Nephron (organoid): ENCODE data around the gene ZPR1.
"Not testable (repeated sequence)": the region's sequence is repeated elsewhere in the genome, so short reads cannot be mapped to it uniquely, and the experiment has no call there.

Source experiments
- H3K27ac Mint-ChIP-seq, 3 experiments: 2 replicates each; pipeline ENCODE4 v1.8.0; 2020; ENCODE audit warnings: mixed read lengths in 3 of 3, mild to moderate bottlenecking in 2 of 3, moderate library complexity in 1 of 3
- H3K27me3 Mint-ChIP-seq: 2 replicates; pipeline ENCODE4 v1.8.0; 2021; ENCODE audit warnings: low read depth, mild to moderate bottlenecking, moderate library complexity, mixed read lengths
- H3K36me3 Mint-ChIP-seq: 2 replicates; pipeline ENCODE4 v1.8.0; 2020; ENCODE audit warnings: low read depth, mixed read lengths
- H3K4me1 Mint-ChIP-seq: 2 replicates; pipeline ENCODE4 v1.8.0; 2020; ENCODE audit warnings: mixed read lengths
- H3K4me3 Mint-ChIP-seq, 3 experiments: 2 replicates each; pipeline ENCODE4 v1.8.0; 2020; ENCODE audit warnings: mild to moderate bottlenecking in 3 of 3, mixed read lengths in 3 of 3, moderate library complexity in 2 of 3
- H3K9me3 Mint-ChIP-seq: 2 replicates; pipeline ENCODE4 v1.8.0; 2020; ENCODE audit warnings: mixed read lengths
- CTCF ChIP-seq, 3 experiments: fragments of 200-600 bp; sonication (generic); IDR thresholded peaks; one replicate each; pipeline ENCODE4 v1.5.0; 2021; ENCODE audit warnings: antibody characterized with exemption in 3 of 3; ENCODE audit not compliant: unreplicated experiment in 3 of 3

ZPR1 gene

GRCh38 chr11:116787786-116788486 is at the start of gene ZPR1:
TSS of gene ZPR1 (minus strand) at chr11:116788023. CDS start at chr11:116787990, 33 bp downstream.
- peak within 1 kb of the TSS; percentile 97 to 99 (median 98) for H3K4me3 Mint-ChIP-seq
- no peak for TF ChIP-seq CTCF (IDR thresholded peaks at IDR 0.05; ENCODE audit: unreplicated experiment in 3 of 3)
- peak within 1 kb of the TSS; percentile 85 to 96 (median 89) for H3K27ac Mint-ChIP-seq
- peaks cover 20% of the 10 kb centered on the region for H3K4me1 Mint-ChIP-seq
- H3K27me3 Mint-ChIP-seq: peaks cover 8% of the 10 kb centered on the region
- peaks cover 32% of the 10 kb centered on the region for H3K36me3 Mint-ChIP-seq
- no peaks in the 10 kb centered on the region for H3K9me3 Mint-ChIP-seq

GRCh38 chr11:116836632-116836991 is 48.8 kb upstream of the ZPR1 start:
- Mint-ChIP-seq H3K4me1 (peaks cover 21% of the 10 kb centered on the region), H3K27ac (no peak overlapping the region), H3K9me3 (no peaks in the 10 kb centered on the region), H3K4me3 (no peak overlapping the region), H3K27me3 (peaks cover 11% of the 10 kb centered on the region), H3K36me3 (no peaks in the 10 kb centered on the region)
- no peak for TF ChIP-seq CTCF (IDR thresholded peaks at IDR 0.05; ENCODE audit: unreplicated experiment in 3 of 3)

GRCh38 chr11:116835791-116836631 is 48.2 kb upstream of the ZPR1 start:
- Mint-ChIP-seq H3K27me3 (peaks cover 11% of the 10 kb centered on the region), H3K4me3 (peak overlapping the region; percentile 61 to 74 (median 74)), H3K4me1 (peaks cover 21% of the 10 kb centered on the region), H3K36me3 (no peaks in the 10 kb centered on the region), H3K27ac (peak overlapping the region; percentile 81 to 87 (median 82)), H3K9me3 (no peaks in the 10 kb centered on the region)
- peak; percentile 45 to 72 (median 67) for TF ChIP-seq CTCF (IDR thresholded peaks at IDR 0.05; ENCODE audit: unreplicated experiment in 3 of 3)

- peaks cover 21% of the 10 kb centered on the region for H3K4me1 Mint-ChIP-seq
- peak overlapping the region; percentile 81 to 87 (median 82) for H3K27ac Mint-ChIP-seq
- peak overlapping the region; percentile 61 to 74 (median 74) for H3K4me3 Mint-ChIP-seq
- no peak for TF ChIP-seq CTCF (IDR thresholded peaks at IDR 0.05; ENCODE audit: unreplicated experiment in 3 of 3)
- H3K9me3 Mint-ChIP-seq: no peaks in the 10 kb centered on the region
- H3K36me3 Mint-ChIP-seq: no peaks in the 10 kb centered on the region
- H3K27me3 Mint-ChIP-seq: peaks cover 11% of the 10 kb centered on the region
Observed at GRCh38 chr11:116835042-116835772, 47.4 kb upstream of the ZPR1 start.

GRCh38 chr11:116834535-116835041 is 46.8 kb upstream of the ZPR1 start:
- Mint-ChIP-seq H3K4me3 (peak overlapping the region; percentile 6 to 68 (median 10)), H3K27me3 (peaks cover 11% of the 10 kb centered on the region), H3K27ac (peak overlapping the region in 2 of 3 experiments; percentile 32 to 82), H3K4me1 (peaks cover 18% of the 10 kb centered on the region)
- H3K9me3 Mint-ChIP-seq, H3K36me3 Mint-ChIP-seq: not testable (repeated sequence)
